Measurements from ENCODE around the gene TNPO3.
"Not testable (repeated sequence)": the region's sequence is repeated elsewhere in the genome, so short reads cannot be mapped to it uniquely, and the experiment has no call there.

The TNPO3 gene

GRCh38 chr7:128954150-128954549 is 100.8 kb downstream of the TNPO3 start:
- no peaks in the 10 kb centered on the region for H3K27me3 ChIP-seq (ENCODE audit: control insufficient read depth, insufficient read depth, low read length)
- no peaks in the 10 kb centered on the region for H3K9me3 ChIP-seq (replicated peaks; ENCODE audit: low read length)
- H3K4me2 ChIP-seq (ENCODE audit: low read length): no peak overlapping the region
- H3K4me3 ChIP-seq (ENCODE audit: low read length): no peak overlapping the region
- no peaks in the 10 kb centered on the region for H3K4me1 ChIP-seq (ENCODE audit: control insufficient read depth, insufficient read depth, low read length)
- no peak overlapping the region for H3K9ac ChIP-seq (ENCODE audit: low read depth, low read length)
- H3K36me3 ChIP-seq (ENCODE audit: insufficient read depth, low read length): peaks cover 53% of the 10 kb centered on the region

DNA sequence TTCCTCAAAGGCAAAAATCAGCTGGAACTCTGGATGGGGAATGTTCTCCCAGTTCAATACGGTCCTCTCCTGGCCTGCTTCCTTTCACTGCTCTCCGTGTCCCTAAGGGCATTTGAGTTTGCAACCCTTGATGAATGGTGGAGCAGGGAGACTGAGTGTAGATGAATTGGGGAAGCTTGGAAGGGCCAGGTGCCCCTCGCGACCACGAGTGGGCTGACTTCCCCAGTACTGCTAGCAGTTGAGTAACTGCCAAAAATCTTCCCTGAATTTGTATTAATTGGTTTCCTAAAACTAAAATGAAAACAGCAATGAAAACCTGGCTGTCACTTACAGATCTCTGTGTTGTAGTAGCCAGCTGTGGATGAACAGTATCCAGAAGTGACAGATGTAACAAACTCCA is 103.6 kb downstream of the TNPO3 start:
- H3K9ac ChIP-seq (ENCODE audit: low read depth, low read length): no peak overlapping the region
- no peak overlapping the region for H3K4me3 ChIP-seq (ENCODE audit: low read length)
- H3K27me3 ChIP-seq (ENCODE audit: control insufficient read depth, insufficient read depth, low read length): no peaks in the 10 kb centered on the region
- no peak overlapping the region for H3K4me2 ChIP-seq (ENCODE audit: low read length)
- H3K9me3 ChIP-seq (replicated peaks; ENCODE audit: low read length): no peaks in the 10 kb centered on the region
- H3K36me3 ChIP-seq (ENCODE audit: insufficient read depth, low read length): peaks cover 32% of the 10 kb centered on the region
- H3K4me1 ChIP-seq (ENCODE audit: control insufficient read depth, insufficient read depth, low read length): no peaks in the 10 kb centered on the region

DNA sequence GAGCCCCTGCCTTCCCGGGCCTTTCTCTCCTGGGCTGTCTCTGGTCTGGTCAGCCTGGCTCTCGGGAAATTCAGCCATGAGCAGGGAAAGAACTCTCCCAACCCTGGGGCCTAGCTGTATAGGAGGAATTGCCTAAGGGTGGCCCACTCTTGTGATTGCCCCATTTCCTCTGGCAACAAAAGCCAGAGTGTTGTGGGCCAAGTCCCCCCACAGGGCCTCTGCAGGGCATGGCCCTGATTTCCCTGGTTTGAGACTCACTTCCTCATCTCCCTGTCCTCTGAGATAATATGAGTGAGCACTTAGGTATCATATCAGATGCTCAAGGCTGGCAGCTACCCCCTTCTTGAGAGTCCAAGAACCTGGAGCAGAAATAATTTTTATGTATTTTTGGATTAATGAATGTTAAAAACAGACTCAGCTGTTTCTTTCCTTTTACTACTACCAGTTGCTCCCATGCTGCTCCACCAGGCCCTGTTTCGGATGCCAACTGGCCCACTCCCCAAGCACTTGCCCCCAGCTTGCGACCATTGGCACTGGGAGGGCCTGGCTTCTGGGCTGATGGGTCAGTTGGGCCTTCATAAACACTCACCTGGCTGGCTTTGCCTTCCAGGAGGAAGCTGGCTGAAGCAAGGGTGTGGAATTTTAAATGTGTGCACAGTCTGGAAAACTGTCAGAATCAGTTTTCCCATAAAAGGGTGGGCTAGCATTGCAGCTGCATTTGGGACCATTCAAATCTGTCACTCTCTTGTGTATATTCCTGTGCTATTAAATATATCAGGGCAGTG is 105.7 kb downstream of the TNPO3 start:
- peaks cover 21% of the 10 kb centered on the region for H3K36me3 ChIP-seq (ENCODE audit: insufficient read depth, low read length)
- no peak overlapping the region for H3K9ac ChIP-seq (ENCODE audit: low read depth, low read length)
- no peaks in the 10 kb centered on the region for H3K4me1 ChIP-seq (ENCODE audit: control insufficient read depth, insufficient read depth, low read length)
- no peak overlapping the region for H3K4me3 ChIP-seq (ENCODE audit: low read length)
- H3K27me3 ChIP-seq (ENCODE audit: control insufficient read depth, insufficient read depth, low read length): no peaks in the 10 kb centered on the region
- no peaks in the 10 kb centered on the region for H3K9me3 ChIP-seq (replicated peaks; ENCODE audit: low read length)
- H3K4me2 ChIP-seq (ENCODE audit: low read length): no peak overlapping the region

DNA sequence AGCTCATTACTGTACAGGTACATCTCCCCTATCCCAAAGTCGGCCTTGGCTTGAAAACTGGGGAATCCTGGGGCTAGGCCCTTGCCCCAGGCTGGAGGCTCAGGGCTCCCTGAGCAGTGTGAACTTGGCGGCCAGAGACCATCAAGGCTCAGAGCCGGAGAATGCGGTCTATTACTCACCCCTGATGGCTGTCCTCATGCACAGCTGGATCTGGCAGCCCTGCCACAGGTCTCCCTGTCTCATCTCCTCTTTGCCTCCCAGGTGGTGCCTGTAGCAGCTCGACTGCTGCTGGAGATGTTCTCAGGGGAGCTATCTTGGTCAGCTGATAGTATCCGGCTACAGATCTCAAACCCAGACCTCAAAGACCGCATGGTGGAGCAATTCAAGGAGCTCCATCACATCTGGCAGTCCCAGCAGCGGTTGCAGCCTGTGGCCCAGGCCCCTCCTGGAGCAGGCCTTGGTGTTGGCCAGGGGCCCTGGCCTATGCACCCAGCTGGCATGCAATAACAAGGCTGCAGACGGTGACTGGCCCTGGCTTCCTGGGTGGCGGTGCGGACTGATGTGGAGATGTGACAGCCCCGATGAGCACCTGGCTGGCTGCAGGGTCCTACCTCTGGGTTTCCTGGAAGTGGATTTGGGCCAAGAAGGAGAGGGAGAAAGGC is 106.5 kb downstream of the TNPO3 start:
- H3K4me1 ChIP-seq (ENCODE audit: control insufficient read depth, insufficient read depth, low read length): no peaks in the 10 kb centered on the region
- no peak overlapping the region for H3K4me3 ChIP-seq (ENCODE audit: low read length)
- no peaks in the 10 kb centered on the region for H3K27me3 ChIP-seq (ENCODE audit: control insufficient read depth, insufficient read depth, low read length)
- no peak overlapping the region for H3K9ac ChIP-seq (ENCODE audit: low read depth, low read length)
- H3K9me3 ChIP-seq (replicated peaks; ENCODE audit: low read length): no peaks in the 10 kb centered on the region
- H3K36me3 ChIP-seq (ENCODE audit: insufficient read depth, low read length): peaks cover 15% of the 10 kb centered on the region
- H3K4me2 ChIP-seq (ENCODE audit: low read length): no peak overlapping the region

DNA sequence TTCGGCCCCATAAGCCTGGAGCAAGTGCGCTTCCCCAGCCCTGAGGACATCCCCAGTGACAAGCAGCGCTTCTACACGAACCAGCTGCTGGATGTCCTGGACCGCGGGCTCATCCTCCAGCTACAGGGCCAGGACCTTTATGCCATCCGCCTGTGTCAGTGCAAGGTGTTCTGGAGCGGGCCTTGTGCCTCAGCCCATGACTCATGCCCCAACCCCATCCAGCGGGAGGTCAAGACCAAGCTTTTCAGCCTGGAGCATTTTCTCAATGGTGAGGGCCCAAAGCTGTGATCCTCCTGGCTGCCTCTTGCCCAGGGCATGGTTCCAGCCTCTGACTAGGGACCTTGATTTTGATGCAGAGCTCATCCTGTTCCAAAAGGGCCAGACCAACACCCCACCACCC is 107.1 kb downstream of the TNPO3 start:
- no peaks in the 10 kb centered on the region for H3K27me3 ChIP-seq (ENCODE audit: control insufficient read depth, insufficient read depth, low read length)
- H3K36me3 ChIP-seq (ENCODE audit: insufficient read depth, low read length): peaks cover 12% of the 10 kb centered on the region
- H3K9ac ChIP-seq (ENCODE audit: low read depth, low read length): no peak overlapping the region
- H3K9me3 ChIP-seq (replicated peaks; ENCODE audit: low read length): no peaks in the 10 kb centered on the region
- no peaks in the 10 kb centered on the region for H3K4me1 ChIP-seq (ENCODE audit: control insufficient read depth, insufficient read depth, low read length)
- H3K4me3 ChIP-seq (ENCODE audit: low read length): no peak overlapping the region
- no peak overlapping the region for H3K4me2 ChIP-seq (ENCODE audit: low read length)

- Histone ChIP-seq H3K36me3 (ENCODE audit: insufficient read depth, low read length) (peaks cover 5% of the 10 kb centered on the region), H3K4me1 (ENCODE audit: control insufficient read depth, insufficient read depth, low read length) (no peaks in the 10 kb centered on the region), H3K9ac (ENCODE audit: low read depth, low read length) (no peak overlapping the region), H3K4me2 (ENCODE audit: low read length) (no peak overlapping the region), H3K9me3 (replicated peaks; ENCODE audit: low read length) (no peaks in the 10 kb centered on the region), H3K27me3 (ENCODE audit: control insufficient read depth, insufficient read depth, low read length) (peaks cover under 1% of the 10 kb centered on the region), H3K4me3 (ENCODE audit: low read length) (no peak overlapping the region)
Measured at GRCh38 chr7:128946936-128947830, 107.7 kb downstream of the TNPO3 start.

GRCh38 chr7:128945668-128946366 is 109.1 kb downstream of the TNPO3 start:
- no peaks in the 10 kb centered on the region for H3K4me1 ChIP-seq (ENCODE audit: control insufficient read depth, insufficient read depth, low read length)
- H3K4me2 ChIP-seq (ENCODE audit: low read length): no peak overlapping the region
- H3K36me3 ChIP-seq (ENCODE audit: insufficient read depth, low read length): no peaks in the 10 kb centered on the region
- H3K4me3 ChIP-seq (ENCODE audit: low read length): no peak overlapping the region
- peaks cover 14% of the 10 kb centered on the region for H3K27me3 ChIP-seq (ENCODE audit: control insufficient read depth, insufficient read depth, low read length)
- H3K9ac ChIP-seq (ENCODE audit: low read depth, low read length): no peak overlapping the region
- H3K9me3 ChIP-seq (replicated peaks; ENCODE audit: low read length): no peaks in the 10 kb centered on the region

DNA sequence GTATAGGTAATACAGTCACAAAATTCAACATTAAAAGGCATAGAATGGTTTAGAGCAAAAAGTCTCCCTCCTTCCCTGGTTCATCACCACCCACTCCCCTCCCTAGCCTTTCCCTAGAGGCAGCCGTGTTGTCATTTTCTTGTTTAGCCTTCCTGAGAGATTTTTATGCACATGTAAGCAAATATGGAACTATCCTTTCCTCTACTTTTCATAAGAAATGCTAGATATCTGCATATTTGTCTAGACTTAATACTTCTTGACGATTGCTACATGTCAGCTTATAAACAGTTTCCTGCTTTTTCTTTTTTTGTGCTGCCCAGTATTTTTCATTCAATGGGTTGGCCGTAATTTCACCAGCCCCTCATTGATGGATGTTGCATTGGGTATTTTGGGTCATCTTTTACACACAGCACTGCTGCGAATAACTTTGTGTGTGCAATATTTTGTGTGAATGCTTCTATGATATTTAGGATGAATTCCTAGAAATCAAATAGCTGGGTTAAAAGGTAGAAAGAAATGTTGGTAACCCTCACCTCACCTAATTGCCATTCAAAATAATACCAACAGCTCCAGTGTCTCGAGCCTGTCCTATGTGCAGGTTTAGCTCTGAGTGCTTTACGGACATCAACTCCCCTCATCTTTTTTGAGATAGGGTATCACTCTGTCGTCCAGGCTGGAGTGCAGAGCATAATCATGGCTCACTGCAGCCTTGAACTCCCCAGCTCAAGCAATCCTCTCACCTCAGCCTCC is 110.2 kb downstream of the TNPO3 start:
- no peak overlapping the region for H3K4me3 ChIP-seq (ENCODE audit: low read length)
- no peak overlapping the region for H3K9ac ChIP-seq (ENCODE audit: low read depth, low read length)
- no peaks in the 10 kb centered on the region for H3K36me3 ChIP-seq (ENCODE audit: insufficient read depth, low read length)
- H3K4me1 ChIP-seq (ENCODE audit: control insufficient read depth, insufficient read depth, low read length): no peaks in the 10 kb centered on the region
- H3K9me3 ChIP-seq (replicated peaks; ENCODE audit: low read length): no peaks in the 10 kb centered on the region
- no peak overlapping the region for H3K4me2 ChIP-seq (ENCODE audit: low read length)
- H3K27me3 ChIP-seq (ENCODE audit: control insufficient read depth, insufficient read depth, low read length): peaks cover 26% of the 10 kb centered on the region

DNA sequence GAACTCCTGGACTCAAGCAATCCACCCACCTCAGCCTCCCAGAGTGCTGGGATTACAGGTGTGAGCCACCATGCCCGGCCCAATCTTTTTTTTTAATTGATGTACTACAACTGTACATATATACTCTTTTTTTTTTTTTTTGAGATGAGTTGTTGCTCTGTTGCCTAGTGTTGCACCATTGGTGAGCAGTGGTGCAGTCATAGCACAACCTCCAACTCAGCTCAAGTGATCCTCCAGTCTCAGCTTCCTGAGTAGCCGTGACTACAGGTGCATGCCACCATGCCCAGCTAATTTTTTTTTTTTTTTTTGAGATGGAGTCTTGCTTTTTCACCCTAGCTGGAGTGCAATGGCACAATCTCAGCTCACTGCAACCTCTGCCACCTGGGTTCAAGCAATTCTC is 111.7 kb downstream of the TNPO3 start:
- not testable (repeated sequence) for H3K36me3 ChIP-seq (ENCODE audit: insufficient read depth, low read length); H3K9me3 ChIP-seq (replicated peaks; ENCODE audit: low read length); H3K4me1 ChIP-seq (ENCODE audit: control insufficient read depth, insufficient read depth, low read length); H3K9ac ChIP-seq (ENCODE audit: low read depth, low read length); H3K4me2 ChIP-seq (ENCODE audit: low read length); H3K4me3 ChIP-seq (ENCODE audit: low read length)
- H3K27me3 ChIP-seq (ENCODE audit: control insufficient read depth, insufficient read depth, low read length): peaks cover 36% of the 10 kb centered on the region

DNA sequence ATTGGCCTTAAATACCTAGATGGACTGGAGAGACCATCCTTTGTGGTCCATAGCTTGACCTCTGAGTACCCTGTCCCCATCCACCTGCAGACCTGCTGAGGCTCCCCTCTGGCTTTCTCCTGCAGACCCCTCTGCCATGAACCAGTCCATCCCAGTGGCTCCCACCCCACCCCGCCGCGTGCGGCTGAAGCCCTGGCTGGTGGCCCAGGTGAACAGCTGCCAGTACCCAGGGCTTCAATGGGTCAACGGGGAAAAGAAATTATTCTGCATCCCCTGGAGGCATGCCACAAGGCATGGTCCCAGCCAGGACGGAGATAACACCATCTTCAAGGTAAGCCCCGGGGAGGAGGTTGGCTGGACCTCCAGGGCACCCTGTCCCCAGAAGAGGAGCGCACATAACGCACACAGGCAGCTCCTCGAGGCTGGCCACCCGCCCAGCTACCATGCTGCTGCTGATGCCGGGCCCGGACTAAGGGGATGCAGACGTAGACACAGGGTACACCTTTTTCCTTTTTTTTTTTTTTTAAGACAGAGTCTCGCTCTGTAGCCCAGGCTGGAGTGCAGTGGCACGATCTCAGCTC is 112.9 kb downstream of the TNPO3 start:
- H3K4me2 ChIP-seq (ENCODE audit: low read length): no peak overlapping the region
- H3K9ac ChIP-seq (ENCODE audit: low read depth, low read length): no peak overlapping the region
- H3K36me3 ChIP-seq (ENCODE audit: insufficient read depth, low read length): no peaks in the 10 kb centered on the region
- no peaks in the 10 kb centered on the region for H3K9me3 ChIP-seq (replicated peaks; ENCODE audit: low read length)
- peaks cover 13% of the 10 kb centered on the region for H3K4me1 ChIP-seq (ENCODE audit: control insufficient read depth, insufficient read depth, low read length)
- peaks cover 46% of the 10 kb centered on the region for H3K27me3 ChIP-seq (ENCODE audit: control insufficient read depth, insufficient read depth, low read length)
- H3K4me3 ChIP-seq (ENCODE audit: low read length): no peak overlapping the region

Data from skeletal muscle satellite cell (primary cell).